Large intestine (tissue), 3 donors: ENCODE results near the gene SYS1. TPM values are rescaled to one million over a fixed set of nuclear protein-coding genes. Genes with fewer than 3 reads are reported as not detected.

ENCODE experiments used
- DNase-seq, 2 donors: peaks; one replicate each; pipeline versions ENCODE4 v3.0.0 to v3.0.0-alpha.2; 2013
- H3K27ac ChIP-seq: one replicate; pipeline ENCODE4 v1.5.1; 2013; ENCODE audit warnings: low read length
- H3K27me3 ChIP-seq: 2 replicates; pipeline ENCODE4 v1.6.1; 2013; ENCODE audit warnings: low read length; ENCODE audit not compliant: control insufficient read depth, insufficient read depth
- H3K36me3 ChIP-seq: 2 replicates; pipeline ENCODE4 v1.6.1; 2013; ENCODE audit warnings: low read length; ENCODE audit not compliant: control insufficient read depth, insufficient read depth
- H3K4me1 ChIP-seq: one replicate; pipeline ENCODE4 v1.6.1; 2013; ENCODE audit warnings: low read length; ENCODE audit not compliant: control insufficient read depth, insufficient read depth
- H3K4me3 ChIP-seq: one replicate; pipeline ENCODE4 v1.5.1; 2013; ENCODE audit warnings: low read length
- H3K9me3 ChIP-seq: one replicate; pipeline ENCODE4 v1.6.1; 2013; ENCODE audit warnings: mild to moderate bottlenecking, low read depth, low read length, moderate library complexity; ENCODE audit not compliant: control insufficient read depth
- WGBS: methylation state at CpG from one replicate; pipeline ENCODE4 v1.1.5; 2013; ENCODE audit warnings: low lambda C conversion rate; ENCODE audit not compliant: insufficient coverage; 5-methylcytosine and 5-hydroxymethylcytosine counted together
- polyA plus RNA-seq: library from polyadenylated mRNA; unstranded; fragments of 120-200 nt; gene quantifications from one replicate; pipeline ENCODE4 v1.2.1, GENCODE V29; 2013

Gene SYS1
- polyA plus RNA-seq, 1 donor: 31.7 TPM

DNA sequence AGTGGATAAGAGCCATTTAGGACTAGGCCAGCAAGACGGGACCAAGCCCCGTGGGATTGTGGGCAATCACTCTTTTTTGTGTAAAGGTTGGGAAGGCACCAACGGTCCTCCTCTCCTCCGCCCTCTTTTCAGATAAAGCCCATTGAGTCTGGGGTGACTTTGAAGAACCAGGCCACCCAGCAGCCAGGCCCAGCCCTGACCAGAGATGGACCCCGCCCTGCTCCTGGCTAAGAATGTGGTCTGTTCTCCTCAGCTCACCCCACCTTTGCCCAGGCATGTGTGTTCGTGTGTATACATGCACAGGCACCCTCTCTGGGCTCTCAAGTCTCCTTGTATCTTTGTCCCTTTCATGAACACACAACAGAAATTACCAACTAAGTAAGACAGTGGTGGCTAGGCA, 23.9 kb upstream of the SYS1 start:
- no peak overlapping the region for H3K4me3 ChIP-seq
- peak overlapping the region; percentile 53 for H3K27ac ChIP-seq
- WGBS: no CpG with 5 or more reads among the region's 6 CpGs
- no peaks in the 10 kb centered on the region for H3K27me3 ChIP-seq
- peaks cover 21% of the 10 kb centered on the region for H3K36me3 ChIP-seq
- peaks cover 78% of the 10 kb centered on the region for H3K4me1 ChIP-seq
- peak in 1 of 2 donors; percentile 48 for DNase-seq
- no peaks in the 10 kb centered on the region for H3K9me3 ChIP-seq

DNA sequence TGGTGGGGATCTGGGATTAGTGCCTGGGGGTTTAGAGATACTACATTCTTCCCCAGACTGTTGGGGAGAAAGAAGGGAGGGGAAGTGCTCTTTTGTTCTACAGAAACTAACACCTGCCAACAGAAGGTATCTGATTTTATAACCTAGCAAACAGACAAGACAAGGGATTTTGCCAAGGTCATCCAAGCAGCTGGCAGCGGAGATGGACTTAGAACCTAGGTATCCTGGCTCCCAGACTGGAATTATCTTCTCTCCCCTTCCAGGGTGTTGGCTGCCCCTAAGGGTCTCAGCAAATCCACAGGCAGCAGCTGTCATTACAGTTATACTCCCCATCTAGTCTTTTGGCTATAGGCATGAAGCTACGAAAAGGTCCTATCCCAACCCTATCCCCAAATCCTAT, 23.2 kb upstream of the SYS1 start:
- Histone ChIP-seq H3K36me3 (peaks cover 19% of the 10 kb centered on the region), H3K9me3 (no peaks in the 10 kb centered on the region), H3K4me1 (peaks cover 85% of the 10 kb centered on the region), H3K4me3 (no peak overlapping the region), H3K27me3 (no peaks in the 10 kb centered on the region), H3K27ac (peak overlapping the region; percentile 96)
- no CpG with 5 or more reads among the region's 2 CpGs for WGBS
- DNase-seq: peak in 1 of 2 donors; percentile 15

DNA sequence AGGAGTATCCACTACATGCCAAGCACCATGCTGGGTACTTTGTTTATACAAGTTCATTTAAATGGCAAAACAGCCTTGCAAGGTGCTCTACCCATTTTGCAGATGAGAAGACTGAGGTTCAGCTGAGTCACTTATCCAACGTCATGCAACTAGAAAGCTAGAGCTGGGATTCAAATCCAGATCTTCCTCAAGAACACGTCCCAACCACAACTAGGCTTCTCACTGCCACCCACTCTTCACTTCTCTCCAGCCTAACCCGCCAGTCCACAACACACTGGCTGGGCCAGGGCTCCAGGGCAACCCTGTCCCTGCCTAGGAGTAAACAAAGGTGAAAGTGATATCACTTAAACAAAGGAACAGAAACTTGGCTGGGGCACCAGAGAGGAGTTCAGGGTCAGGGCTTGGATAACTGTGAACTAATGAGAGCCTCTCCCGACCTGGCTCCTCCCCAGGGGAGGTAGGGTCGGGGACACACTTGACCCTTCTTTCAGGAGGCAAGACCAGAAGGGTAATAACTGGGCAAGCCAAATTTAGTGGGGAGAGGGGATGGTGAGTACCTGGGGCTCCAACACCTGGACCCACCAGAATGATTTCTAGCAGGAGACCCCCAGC, 22.6 kb upstream of the SYS1 start:
- DNase-seq: peak in 1 of 2 donors; percentile 30
- no CpG with 5 or more reads among the region's 5 CpGs for WGBS
- Histone ChIP-seq H3K27me3 (no peaks in the 10 kb centered on the region), H3K27ac (peak overlapping the region; percentile 96), H3K4me3 (no peak overlapping the region), H3K9me3 (no peaks in the 10 kb centered on the region), H3K36me3 (peaks cover 14% of the 10 kb centered on the region), H3K4me1 (peaks cover 91% of the 10 kb centered on the region)

DNA sequence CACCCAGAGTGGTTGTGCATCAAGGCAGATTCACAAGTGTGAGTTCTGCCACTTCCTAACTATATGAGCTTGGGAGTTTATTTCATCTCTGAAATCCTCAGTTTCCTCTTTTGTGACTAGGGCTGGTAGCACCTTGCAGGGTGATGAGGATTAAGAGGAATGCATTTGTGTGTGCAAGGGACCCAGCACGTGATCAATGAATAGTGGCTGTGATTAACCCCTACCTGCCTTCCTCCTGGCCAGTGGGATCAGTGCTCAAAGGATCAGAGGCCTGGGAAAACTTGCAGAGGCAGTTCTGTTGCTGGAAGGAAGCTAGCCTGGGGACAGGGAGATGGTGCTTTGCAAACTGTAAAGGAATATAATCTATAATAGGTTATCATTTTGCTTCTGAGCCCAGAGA, 22.0 kb upstream of the SYS1 start:
- Histone ChIP-seq H3K4me3 (no peak overlapping the region), H3K9me3 (no peaks in the 10 kb centered on the region), H3K27ac (peak overlapping the region; percentile 96), H3K36me3 (peaks cover 9% of the 10 kb centered on the region), H3K4me1 (peaks cover 94% of the 10 kb centered on the region), H3K27me3 (no peaks in the 10 kb centered on the region)
- no peak for DNase-seq
- WGBS: no CpG with 5 or more reads among the region's 1 CpG

DNA sequence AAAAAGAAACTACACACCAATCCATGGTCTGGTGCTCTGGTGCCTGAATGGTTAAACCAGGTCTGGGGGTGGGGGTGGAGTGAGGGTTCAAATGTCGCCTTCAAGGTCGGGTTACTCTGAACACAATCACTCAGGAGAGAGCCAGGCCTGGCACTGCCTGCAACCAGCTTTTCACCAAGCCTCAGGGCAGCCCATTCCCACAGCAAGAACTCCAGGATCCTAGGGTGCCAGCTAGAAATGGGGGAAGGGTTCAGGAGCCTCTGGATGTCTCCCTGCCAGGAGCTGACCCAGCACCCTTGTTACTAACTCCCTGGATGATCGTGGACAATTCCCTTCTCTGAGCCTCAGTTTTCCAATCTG, 21.4 kb upstream of the SYS1 start:
- no peak for DNase-seq
- no CpG with 5 or more reads among the region's 3 CpGs for WGBS

DNA sequence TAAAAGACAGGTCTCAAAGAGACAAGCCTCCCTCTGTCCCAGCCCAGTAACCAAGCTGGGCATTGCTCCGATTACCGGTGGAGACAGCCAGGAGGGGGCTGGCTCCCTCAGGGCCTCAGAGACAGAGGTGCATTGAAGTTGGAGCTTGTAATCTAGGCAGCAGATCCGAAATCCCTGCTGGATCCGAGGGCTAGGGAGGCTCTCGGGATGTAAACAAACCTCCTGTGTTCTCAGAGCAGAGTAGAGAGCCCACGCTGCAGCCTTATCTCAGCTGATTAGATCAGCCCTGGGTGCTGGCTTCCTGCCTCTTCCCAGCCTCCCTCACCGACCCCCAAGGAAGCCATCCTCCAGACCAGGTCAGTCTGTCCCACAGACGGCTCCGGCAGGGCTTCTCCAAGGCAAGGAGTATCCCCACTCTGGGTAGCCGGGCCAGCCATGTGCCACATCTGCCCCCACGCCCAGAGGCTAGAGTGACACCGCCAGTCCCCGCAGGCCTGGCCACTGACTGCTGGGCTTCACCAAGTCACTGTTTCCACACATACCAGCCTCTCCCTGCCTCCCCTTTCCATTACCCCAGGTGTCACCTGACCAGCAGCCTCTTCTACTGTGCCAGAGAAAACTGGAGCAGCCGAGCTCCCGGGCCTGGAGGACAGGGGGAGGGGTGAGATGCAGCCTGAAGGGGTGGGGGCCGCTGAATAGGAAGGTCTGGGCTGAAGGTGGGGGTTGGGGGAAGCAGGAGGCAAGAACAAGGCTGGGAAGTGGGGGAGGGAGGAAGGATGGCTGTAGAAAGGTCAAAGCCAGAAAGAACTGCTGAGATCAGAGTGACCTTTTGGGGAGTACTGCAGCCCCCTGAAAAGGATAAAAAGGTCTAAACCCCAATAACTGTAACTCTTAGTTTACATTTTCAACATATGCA, 20.8 kb upstream of the SYS1 start:
- Histone ChIP-seq H3K27ac (peak overlapping the region; percentile 96), H3K36me3 (peaks cover 9% of the 10 kb centered on the region), H3K9me3 (no peaks in the 10 kb centered on the region), H3K27me3 (no peaks in the 10 kb centered on the region), H3K4me3 (peak overlapping the region; percentile 19), H3K4me1 (peaks cover 83% of the 10 kb centered on the region)
- WGBS: no CpG with 5 or more reads among the region's 16 CpGs
- DNase-seq: peak; percentile 74 to 85

More for the DNA sequence above, 21.4 kb upstream of the SYS1 start:
- H3K9me3 ChIP-seq: no peaks in the 10 kb centered on the region
- H3K4me1 ChIP-seq: peaks cover 89% of the 10 kb centered on the region
- no peaks in the 10 kb centered on the region for H3K27me3 ChIP-seq
- H3K36me3 ChIP-seq: peaks cover 9% of the 10 kb centered on the region
- peak overlapping the region; percentile 19 for H3K4me3 ChIP-seq
- peak overlapping the region; percentile 96 for H3K27ac ChIP-seq

DNA sequence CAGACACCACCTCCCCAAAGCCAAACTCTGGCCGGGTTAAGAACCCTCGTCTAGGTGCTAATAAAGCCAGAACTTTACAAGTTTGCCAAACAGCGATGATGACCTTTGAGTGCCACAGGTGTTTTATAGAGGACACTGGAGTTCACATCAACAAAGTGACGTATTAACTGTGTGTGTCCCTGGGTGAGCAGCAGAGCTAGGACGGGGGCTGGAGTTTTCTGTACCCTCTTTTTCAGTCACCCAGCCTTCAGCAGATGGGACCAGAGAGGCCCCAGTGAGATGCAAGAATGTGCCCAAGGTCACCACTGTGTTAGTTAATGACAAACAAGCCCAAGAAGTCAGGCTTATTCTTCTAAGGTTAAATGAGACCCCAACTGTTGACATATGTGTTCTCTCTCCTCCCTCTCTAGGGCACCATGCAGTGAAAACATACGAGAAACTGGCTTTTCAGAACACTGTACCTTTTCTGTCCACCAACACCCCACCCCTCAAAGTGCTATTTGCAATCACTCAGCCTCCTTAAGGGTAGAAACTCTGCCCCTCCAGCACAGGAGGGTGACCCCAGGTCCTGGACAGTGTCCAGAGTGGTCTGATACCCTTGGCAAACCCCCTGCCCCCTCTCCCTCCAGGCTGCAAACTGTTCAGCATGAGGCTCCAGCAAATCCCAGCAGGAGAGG, 20.0 kb upstream of the SYS1 start:
- Histone ChIP-seq H3K27ac (peak overlapping the region; percentile 96), H3K27me3 (no peaks in the 10 kb centered on the region), H3K4me1 (peaks cover 75% of the 10 kb centered on the region), H3K36me3 (peaks cover 9% of the 10 kb centered on the region), H3K9me3 (no peaks in the 10 kb centered on the region), H3K4me3 (peak overlapping the region; percentile 19)
- no CpG with 5 or more reads among the region's 6 CpGs for WGBS
- DNase-seq: peak in 1 of 2 donors; percentile 65

DNA sequence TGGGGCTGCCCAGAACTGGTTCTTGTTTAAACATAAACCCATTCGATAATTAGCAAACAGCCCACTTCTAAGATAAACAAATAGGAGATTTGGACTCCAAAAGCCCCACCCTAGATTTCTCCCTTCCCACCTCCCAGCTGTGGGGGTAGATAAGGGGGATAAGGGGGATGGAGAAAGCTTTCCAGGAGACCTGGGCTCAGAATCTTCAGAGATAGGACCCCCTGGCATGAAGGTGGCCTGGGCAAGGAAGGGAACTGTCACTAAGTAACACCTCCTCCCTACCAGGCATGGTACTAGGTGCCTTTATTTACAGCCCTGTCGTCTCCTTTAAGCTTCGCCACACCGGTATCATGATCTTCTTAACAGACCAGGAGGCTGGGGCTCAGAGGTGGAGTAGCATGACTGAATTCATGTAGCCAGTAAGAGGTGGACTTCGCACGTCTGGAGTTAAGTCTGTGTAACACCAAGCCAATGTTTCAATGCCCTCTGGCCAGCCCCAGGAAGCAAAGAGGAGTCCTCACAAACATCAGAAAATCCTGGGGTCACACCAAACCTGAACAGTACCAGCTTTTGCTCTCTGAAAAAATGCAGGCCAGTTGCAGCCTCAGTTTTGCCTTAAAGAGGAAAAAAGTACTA, 19.3 kb upstream of the SYS1 start:
- Histone ChIP-seq H3K27ac (peak overlapping the region; percentile 96), H3K4me1 (peaks cover 68% of the 10 kb centered on the region), H3K4me3 (peak overlapping the region; percentile 32), H3K36me3 (peaks cover 9% of the 10 kb centered on the region), H3K9me3 (no peaks in the 10 kb centered on the region), H3K27me3 (no peaks in the 10 kb centered on the region)
- DNase-seq: peak; percentile 91 to 96
- no CpG with 5 or more reads among the region's 6 CpGs for WGBS

DNA sequence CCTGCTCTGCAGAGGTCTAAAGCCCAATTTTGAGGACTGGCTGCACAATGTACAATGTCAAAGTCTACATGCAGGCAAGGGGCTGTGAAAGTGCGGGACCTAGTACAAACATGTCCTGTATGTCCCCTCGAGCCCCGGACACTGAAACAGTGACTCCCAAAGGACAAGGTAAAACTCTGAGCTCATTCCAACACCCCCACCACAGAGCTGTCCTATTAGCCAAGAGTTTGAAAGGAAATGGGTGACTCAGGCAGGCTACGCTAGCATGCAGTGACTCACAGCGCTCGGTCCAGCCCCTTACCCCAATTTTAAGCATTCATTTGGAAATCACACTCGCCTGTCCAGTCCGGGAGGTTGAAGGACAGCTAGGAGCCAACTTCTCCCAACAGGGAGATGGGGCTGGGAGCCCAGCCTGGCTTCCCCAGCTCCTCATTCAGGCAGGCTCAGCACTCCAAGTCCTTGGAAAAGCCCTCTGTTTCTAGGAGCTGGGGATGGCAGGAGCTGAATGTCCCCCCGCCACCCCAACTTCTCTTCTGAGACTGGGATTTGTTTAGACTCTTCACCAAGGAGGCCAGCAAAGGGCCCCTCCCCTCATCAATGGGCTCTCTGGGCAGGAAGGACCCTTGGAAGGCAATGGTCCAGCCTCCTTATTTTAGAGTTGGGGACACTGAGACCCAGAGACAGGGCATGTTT, 18.6 kb upstream of the SYS1 start:
- H3K27ac ChIP-seq: peak overlapping the region; percentile 96
- DNase-seq: peak; percentile 61 to 83
- H3K4me1 ChIP-seq: peaks cover 61% of the 10 kb centered on the region
- peak overlapping the region; percentile 32 for H3K4me3 ChIP-seq
- WGBS: no CpG with 5 or more reads among the region's 9 CpGs
- H3K36me3 ChIP-seq: peaks cover 9% of the 10 kb centered on the region
- no peaks in the 10 kb centered on the region for H3K9me3 ChIP-seq
- H3K27me3 ChIP-seq: no peaks in the 10 kb centered on the region
